Measurements from ENCODE around the gene TMEM100.

TMEM100 gene

DNA sequence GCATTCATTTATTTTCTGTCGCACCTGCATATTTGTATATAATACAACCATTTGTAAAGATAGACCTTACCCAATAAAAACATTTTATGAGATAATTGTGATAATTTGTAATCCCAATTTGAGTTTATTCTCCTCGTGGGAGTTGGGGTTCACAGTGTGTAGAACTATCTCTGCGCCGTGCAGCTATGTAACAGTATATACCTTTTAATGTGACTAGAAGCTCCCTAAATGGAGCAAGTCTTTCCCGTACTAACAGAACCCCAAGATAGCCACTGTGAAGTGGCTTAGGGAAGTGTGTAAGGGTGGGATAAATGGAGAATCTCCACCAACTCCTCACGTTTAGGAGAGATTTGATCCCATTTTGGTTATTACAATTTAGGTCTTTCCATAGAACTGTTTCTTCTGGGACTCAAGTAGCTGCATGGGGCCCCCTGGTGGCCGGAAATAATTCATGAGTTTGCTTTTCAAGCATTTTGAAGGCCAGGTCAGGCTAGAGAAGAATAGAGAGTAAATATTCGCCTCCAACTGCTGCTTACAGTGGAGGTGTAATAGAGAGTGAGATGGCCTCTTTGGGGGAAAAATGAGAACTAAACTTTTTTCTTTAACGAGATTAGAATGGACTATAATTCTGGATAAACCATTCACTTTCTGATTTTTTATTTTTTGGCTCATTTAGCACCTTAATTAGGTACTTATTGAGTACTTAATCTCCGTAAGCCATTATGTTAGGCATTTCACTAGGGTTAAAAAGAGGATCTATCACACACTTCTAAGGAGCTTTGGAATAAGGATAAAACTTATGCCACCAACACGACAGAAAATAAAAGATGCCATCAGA lies 4.5 kb downstream of the TMEM100 start:
- DNase-seq, result peak; percentile 3 to 36 (median 23)

DNA sequence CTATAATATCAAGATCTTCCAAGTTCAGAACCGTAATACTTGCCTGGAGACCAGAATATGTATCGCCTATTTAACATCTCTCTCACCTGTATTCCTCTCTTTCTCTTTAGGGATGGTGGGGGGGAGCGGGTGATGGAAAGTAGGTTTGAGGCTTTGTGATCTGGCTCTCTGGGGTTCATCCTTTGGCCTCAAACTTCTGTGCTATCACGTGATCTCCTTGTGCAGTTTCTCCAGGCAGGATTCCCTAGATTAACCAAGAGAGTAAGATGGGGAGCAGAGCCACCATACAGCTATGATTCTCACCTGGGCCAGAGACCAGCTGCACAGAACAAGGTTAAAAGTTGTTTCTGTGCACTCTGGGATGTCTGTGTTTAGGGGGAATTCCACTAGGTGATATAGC lies 5.2 kb downstream of the TMEM100 start:
- DNase-seq, result no peak

DNA sequence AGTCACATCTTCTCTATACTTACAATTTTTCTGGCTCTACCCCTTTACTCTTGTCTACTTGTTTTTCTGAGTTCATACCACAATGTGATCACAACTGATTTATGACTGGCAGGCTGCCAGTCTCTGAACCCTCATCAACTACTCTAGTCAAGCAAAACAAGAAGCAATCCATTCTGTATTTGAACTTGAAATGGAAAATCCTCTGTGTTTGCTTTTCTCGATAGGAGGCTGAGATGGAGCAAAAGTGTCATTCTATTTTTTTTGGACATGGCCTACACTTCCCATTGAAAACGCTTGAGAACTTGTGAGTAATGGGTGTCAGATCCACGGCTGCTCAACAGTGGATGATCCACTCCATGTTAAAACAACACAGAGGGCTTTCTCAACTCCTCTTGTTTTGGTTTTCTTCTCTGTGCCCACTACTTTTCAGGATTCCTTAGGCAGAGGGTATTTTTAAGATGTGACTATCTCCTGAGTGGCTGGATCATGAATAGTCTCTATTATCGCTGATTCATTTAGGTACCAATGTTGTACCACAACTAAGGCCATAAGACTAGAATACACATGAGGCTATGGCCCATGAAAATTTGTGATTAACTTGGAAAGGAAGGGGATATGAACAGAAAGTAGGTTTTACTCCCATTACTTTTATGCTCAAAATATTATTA lies 11.7 kb downstream of the TMEM100 start:
- no peak for DNase-seq

DNA sequence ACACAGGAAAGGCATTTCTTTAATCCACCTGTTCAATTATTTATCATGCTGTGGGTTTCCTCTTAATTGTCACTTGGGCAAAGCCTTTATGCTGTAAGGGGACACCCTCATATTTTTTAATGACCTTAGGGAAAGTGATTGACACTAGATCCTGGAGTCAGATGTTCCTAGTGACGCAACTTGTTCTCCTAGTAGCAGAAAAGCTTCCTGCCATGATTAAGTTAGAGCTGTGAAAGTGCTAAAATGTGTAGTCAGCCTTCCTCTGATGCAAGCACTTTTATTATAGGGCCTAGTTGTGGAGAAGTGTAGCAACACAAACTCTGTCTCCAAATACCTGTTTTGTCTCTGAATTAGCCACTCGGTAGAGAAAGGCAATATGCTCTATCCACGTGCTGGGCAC lies 12.3 kb downstream of the TMEM100 start:
- no peak for DNase-seq

DNA sequence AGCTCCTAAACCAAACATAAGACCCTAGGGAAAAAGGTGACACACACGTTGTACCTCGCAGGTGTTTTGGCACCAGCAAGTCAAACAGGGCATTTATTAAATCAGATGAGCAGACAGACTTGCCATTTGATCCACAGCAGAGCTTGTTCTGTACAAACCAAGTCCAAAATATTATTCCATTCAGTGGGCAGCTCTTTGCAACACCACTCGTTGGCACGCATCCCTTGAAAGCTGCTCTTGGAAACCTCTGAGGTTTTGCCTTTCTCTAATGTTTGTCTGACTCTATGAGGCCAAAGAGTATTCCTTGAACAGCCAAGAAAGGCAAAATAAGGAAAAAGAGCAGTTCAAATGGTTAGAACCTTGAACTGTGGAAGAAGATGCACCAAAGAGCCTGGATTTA lies 12.7 kb downstream of the TMEM100 start:
- no peak for DNase-seq

DNA sequence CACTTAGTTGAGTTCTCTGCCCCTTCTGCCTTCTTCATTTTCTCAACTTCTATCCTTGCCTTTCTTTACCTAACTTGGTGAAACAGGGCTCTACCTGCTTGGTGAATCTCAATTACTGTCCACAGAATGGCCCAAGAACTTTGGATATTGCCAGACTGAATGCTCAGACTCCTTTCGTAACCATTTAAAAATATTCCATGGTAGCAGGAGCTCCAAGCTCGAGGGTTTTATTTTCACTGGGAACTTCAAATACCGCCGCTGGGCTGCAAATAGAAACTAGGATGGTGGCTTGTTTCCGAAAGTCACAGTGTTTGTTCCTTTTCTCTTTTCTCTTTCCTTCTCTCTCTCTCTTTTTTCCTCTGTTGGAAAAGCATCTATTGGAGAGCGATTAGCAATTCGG lies 13.2 kb downstream of the TMEM100 start:
- no peak for DNase-seq

DNA sequence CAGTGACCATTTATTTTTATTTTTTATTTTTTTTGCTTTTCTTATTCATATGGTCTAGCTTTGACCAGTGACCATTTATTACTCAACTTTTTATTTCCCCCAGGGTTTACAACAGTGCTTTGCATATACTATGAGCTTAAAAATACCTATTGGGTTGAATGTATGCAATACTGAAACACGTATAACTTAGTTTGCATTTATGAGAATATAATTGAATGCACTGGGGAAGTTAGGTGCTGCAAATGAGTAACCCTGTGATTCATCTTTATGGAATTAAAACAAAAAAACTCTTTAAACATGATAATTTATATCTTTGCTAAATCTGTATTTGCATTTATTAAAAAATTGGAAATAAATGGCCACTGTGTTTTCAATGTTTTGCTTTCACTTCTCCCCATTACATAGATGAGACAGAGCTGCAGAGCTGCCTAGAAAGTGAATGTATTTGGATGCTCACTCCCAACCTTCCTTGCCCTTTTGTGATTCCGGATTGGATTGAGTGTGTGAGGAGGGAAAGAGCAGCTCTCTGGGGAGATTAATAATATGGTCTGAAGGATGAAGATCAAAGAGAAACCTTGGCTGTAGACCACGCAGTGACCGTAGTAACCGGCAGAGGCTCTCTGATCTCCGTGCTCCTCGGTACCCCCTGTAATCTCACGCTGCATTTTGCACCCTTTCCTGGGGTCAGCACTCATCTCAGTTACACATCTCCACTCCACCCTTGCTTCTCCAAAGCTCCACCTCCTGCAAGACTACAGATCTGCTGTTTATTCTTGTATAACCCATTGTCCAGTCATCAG lies 14.3 kb downstream of the TMEM100 start:
- DNase-seq, result no peak

DNA sequence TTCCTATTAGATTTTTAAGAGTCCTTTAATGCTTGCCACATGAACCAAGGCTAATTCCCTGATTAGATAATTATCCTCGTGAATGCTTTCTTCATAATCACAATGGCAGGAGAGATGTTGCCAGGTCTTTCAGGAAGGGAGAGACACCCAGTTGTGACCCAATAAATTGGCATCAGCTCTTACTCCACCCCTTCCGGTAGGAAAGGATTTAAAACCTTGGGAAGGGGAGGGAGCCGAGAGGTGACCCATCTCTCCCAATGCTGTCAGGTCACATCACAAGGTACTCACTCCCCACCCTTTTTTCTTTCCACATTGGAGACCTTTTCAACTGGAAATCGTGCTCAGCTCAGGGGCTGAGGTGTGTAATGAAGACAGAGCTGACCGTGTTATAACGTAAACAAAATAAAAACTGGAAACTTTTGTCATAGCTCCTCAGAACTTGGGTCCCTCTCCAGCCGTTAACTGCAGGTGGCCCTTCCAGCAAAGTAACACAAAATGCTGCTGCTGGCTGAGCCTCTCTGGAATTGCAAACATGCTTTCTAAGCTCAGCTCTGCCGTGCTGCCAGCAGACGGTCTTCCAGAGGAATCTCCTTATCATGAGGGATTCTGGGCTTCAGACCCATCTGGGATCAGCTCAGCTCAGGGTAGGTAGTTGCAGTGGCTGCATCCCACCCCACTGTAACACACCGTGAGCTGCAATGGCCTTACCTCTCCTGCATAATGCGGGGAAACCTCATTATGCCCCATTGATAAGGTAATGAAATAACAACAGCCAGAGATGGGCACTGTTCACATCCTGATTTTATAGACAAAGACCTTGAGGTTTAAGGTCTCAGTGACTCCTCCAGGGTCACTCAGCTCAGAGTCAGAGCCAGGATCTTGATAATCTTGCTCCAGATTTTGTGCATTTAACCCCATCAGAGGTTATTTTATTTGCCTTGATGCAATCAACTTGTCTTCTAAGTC lies 15.6 kb downstream of the TMEM100 start:
- no peak for DNase-seq

DNA sequence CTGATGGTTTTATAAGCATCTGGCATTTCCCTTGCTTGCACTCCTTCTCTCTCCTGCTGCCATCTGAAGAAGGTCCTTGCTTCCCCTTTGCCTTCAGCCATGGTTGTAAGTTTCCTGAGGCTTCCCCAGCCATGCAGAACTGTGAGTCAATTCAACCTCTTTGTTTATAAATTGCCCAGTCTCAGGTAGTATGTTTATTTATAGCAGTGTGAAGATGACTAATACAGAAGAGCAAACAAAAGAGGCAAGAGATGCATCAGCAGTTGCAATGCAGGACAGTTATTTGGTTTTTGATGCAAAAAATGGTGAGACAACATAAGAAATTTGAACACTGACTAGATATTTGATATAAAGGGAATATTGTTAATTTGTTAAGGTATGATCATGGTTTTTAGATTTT lies 16.8 kb downstream of the TMEM100 start:
- DNase-seq, result no peak

DNA sequence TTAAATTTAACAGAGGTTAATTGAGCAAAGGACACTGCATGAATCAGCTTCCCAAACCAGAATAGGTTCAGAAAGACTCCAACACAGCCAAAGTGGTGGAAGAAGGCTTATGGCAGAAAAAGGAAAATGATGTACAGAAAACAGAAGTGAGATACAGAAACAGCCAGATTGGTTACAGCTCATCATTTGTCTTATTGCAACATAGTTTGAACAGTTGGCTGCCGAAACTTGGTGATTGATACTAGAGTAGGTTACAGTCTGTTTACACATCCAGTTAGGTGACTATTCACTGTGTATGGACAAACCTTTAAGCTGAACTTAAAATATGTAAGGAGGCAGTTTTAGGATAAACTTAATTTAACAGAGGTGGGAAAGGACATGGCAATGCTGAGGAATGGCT lies 18.3 kb downstream of the TMEM100 start:
- no peak for DNase-seq

DNA sequence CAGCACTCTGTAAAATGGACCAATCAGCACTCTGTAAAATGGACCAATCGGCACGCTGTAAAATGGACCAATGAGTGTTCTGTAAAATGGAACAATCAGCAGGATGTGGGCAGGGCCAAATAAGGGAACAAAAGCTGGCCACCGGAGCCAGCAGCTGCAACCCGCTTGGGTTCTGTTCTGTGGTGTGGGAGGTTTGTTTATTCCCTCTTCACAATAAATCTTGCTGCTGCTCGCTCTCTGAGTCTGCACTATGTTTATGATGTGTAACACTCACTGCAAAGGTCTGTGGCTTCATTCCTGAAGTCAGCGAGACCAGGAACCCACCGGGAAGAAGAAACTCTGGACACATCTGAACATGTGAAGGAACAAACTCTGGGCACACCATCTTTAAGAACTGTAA lies 20.5 kb downstream of the TMEM100 start:
- no peak for DNase-seq

DNA sequence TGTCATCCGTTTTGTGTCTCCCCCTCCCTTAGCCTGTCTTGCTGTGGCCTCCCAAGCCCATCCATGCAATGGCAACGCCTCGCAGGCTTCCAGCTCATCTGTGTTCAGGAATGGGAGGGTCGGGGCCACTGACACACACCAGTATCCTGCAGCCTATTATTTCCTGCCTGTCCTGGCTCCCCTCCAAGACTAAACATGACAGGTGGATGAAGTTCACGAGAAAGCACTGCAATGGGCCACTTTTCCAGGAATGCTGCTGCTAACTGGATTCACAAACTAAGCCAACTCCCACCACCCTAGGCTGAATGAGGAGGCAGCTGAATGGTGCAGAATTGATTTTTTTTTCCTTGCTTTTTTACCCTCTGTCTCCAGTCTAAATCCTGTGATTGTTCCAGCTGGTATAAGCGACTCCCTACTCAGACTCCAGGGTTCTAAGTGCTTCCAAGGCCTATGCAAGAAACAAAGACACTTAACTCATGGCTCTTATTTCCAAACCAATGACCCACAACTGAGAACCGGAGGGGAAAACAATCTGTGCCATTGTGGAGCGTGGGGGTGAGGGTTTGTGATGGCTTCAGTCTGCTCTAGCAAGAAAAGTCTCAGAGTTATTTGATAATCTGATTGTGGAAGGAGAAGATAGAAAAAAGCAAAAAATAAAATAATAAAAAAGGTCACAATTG lies 23.3 kb downstream of the TMEM100 start:
- no peak for DNase-seq

DNA sequence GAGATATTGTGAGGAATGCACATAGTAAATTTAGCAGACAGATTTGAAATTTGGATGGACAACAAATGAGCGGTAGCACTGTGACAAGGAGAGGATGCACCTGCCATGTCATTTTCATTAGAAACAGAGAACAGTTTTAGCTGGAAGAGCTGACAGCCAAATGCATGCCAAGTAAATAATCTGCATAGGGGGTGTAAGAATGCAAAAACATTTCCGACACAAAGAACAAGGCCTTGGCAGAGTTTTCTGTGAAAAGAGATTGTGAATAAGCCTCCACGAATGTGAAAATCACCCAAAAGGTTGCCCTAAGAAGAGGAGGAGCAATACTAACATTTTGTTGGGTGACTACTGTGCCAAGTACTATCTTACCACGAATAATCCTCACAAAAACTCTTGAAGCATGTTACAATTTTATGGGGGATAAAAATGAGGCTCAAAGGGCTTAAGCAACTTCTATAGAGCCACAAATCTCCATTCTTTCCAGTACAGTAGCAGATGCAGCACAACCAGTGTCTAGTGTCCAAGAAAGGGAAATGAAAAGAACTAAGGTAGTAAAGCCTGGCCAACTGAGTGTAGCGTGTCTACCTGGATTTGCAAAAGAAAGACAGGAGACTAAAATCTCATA lies 28.3 kb downstream of the TMEM100 start:
- DNase-seq, result no peak

DNA sequence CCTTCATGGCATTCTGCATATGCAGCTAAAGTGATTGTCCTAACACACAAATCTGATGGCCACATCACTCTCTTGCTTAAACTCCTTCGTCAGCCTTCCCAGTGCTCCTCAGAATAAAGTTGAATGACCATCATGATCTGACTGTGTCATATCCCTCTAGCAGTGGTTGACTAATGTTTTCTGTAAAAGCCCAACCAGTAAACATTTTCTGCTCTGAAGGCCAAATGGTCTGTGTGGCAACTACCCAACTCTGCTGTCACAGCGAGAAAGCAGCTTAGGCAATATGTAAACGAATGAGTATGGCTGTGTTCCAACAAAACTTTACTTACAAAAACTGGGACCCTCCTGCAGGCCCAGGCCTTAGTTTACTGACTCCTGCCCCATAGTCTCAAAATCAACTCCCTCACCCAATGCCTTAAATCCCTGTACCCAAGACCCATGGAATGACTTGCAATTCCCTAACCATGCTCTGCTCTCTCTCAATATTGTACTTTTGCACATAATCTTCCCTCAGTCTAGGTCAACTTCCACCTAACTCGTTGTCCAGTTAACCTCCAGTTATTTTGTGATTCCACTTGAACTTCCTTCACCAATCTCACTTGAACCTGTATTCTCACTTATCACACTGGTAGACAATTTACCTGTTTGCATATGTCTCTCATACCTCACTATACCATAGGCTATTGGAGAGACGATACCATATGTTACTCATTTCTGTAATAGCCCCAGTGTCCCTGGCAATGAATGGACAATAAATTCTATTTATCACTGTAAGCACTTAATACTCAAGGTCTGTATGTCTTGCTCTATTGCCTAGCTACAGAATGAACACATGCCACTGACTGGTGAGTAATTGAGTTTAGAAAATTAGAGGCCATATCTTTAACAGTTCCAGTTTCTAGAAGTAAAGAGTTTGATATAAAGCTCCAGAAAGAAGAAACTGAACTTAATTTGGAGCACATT lies 29.1 kb downstream of the TMEM100 start:
- DNase-seq, result no peak

DNA sequence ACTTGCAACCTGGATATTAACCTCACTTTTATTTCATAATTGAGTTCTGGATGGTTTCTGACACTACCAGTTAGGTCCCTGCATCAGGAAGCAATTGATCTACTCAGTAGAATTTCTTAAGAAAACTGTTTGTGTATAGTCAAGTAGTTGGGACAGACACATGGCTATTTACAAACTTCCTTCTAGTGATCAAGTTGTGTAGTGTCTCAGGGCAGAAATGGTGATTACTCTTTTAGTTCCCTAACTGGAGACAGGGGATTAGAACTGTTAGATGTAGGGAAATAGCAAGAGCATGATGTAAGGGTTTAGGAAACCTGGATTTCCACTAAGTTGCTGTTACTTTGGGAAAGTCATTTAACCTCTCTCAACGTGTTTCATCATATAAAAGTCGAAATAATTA lies 30.4 kb downstream of the TMEM100 start:
- no peak for DNase-seq

DNA sequence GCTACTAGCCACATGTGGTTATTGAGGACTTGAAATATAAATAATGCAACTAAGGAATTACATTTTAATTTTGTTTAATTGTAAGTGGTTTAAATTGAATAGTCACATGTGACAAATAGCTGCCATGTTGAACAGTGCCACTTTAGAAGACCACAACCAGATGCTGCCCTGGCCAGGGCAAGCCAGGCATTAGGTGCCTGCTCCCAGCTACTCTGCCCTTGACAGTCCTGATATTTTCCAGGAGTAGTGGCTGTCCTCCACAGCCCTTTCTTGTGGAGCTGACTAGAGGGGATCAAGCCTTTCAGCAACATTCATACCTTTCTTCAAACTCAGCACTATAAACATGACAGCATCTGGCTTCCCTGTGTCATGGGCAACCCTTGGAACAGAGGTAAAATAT lies 31.0 kb downstream of the TMEM100 start:
- no peak for DNase-seq

DNA sequence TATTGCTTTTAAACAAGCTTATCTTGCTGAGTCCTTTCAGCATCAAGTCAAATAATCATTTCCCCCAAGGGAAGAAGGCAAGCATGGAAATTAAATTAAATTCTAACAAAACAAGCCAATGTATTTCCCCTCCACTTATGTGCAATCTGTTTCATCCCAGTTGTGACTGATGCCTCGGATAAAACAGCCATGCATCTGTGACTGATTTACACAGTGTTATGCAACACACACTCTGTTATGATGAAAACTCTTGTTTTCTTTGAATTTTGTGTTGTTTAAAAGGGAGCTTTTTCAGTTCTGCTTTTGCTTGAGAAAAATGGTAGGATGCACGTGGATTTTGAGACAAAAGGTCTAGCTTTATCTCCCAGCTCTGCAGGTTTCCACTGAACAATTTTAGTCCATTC lies 32.6 kb downstream of the TMEM100 start:
- no peak for DNase-seq

DNA sequence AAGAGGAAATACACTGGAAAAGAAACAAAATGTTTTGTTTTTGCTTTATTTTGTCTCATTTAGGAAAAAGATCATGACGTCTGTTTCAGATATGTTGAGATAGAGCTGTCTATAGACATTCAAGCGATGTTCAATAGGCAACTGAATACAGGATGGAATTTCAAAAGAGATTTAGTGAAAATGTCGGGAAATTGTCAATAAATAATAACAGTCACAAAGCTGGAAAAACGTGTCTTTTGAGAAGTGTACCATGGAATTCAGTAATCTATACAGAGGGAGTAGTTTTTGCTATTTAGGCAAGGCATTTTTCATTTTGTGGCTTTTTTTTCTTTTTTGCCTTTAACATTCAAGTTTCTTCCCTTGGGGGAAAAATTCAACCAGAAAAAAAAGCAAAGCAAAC lies 33.0 kb downstream of the TMEM100 start:
- DNase-seq, result no peak

DNA sequence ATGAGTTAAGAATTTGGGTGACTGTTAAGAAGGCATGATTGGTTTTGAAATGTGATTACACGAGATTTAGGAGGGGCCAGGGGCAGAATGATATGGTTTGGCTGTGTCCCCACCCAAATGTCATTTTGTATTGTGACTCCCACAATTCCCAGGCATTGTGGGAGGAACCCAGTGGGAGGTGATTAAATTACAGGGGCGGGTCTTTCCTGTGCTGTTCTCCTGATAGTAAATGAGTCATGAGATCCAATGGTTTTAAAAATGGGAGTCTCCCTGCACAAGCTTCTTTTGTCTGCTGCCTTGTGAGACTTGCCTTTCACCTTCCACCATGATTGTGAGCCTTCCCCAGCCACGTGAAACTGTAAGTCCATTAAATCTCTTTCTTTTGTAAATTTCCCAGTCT lies 34.6 kb downstream of the TMEM100 start:
- DNase-seq, result no peak

DNA sequence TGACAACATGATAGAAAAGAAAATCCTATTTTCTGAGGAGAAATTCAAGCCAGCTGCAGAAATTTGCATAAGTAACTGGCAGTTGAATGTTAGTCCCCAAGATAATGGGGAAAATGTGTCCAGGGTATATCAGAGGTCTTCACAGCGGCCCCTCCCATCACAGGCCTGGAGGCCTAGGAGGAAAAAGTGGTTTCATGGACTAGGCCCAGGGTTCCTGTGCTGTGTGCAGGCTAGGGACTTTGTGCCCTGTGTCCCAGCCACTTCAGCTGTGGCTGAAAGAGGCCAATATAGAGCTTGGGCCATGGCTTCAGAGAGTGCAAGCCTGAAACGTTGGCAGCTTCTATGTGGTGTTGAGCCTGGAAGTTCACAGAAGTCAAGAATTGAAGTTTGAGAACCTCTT lies 35.6 kb downstream of the TMEM100 start:
- DNase-seq, result no peak
